Activated CD8-positive, alpha-beta T cell treated with anti-CD3 and anti-CD28 coated beads, Interleukin-2, amount 10 ng/mL, durations not matched to agents 7 days and 5 days (primary cell): ENCODE results near the gene C16orf90. TPM values are rescaled to one million over a fixed set of nuclear protein-coding genes. Genes with fewer than 3 reads are reported as not detected.

ENCODE experiments used
- ATAC-seq: fragments of 150-1000 bp; cut with Tn5 transposase; one replicate; pipeline ENCODE4 v1.10.0; 2021; ENCODE audit warnings: moderate library complexity
- CTCF ChIA-PET: fragments of 350-600 bp; sonication (Branson Sonifier 250); formaldehyde crosslinking; loops from one replicate; lab custom pipeline; 2021; ENCODE audit warnings: antibody characterized with exemption; lab: Charles Lee
- POLR2A ChIA-PET: fragments of 350-600 bp; sonication (Branson Sonifier 250); formaldehyde crosslinking; loops from one replicate; lab custom pipeline; 2021; ENCODE audit warnings: antibody characterized with exemption; lab: Charles Lee
- DNase-seq: peaks from one replicate; pipeline ENCODE4 v3.0.0-alpha.2; 2020
- H3K27ac Mint-ChIP-seq: one replicate; pipeline ENCODE4 v1.8.0; 2021; ENCODE audit warnings: mild to moderate bottlenecking, mixed read lengths
- H3K27me3 Mint-ChIP-seq: one replicate; pipeline ENCODE4 v1.8.0; 2021; ENCODE audit warnings: low read depth, mixed read lengths
- H3K36me3 Mint-ChIP-seq: one replicate; pipeline ENCODE4 v1.8.0; 2021; ENCODE audit warnings: low read depth, mixed read lengths
- H3K4me1 Mint-ChIP-seq: one replicate; pipeline ENCODE4 v1.8.0; 2021; ENCODE audit warnings: low read depth, mixed read lengths
- H3K4me3 Mint-ChIP-seq: one replicate; pipeline ENCODE4 v1.8.0; 2021; ENCODE audit warnings: mild to moderate bottlenecking, mixed read lengths
- H3K9me3 Mint-ChIP-seq: one replicate; pipeline ENCODE4 v1.8.0; 2022; ENCODE audit warnings: mixed read lengths; ENCODE audit not compliant: insufficient read depth
- microRNA-seq: library from miRNA; unstranded; fragments of <30 nt; microRNA quantifications from one replicate; pipeline ENCODE4 v1.2.0, GENCODE V29; 2022
- total RNA-seq, 2 experiments: library from RNA; stranded (reverse); gene quantifications; one replicate each; pipeline ENCODE4 v1.2.3, GENCODE V29; 2021

The C16orf90 gene
- total RNA-seq, 2 experiments from 2014 or later, result not detected

DNA sequence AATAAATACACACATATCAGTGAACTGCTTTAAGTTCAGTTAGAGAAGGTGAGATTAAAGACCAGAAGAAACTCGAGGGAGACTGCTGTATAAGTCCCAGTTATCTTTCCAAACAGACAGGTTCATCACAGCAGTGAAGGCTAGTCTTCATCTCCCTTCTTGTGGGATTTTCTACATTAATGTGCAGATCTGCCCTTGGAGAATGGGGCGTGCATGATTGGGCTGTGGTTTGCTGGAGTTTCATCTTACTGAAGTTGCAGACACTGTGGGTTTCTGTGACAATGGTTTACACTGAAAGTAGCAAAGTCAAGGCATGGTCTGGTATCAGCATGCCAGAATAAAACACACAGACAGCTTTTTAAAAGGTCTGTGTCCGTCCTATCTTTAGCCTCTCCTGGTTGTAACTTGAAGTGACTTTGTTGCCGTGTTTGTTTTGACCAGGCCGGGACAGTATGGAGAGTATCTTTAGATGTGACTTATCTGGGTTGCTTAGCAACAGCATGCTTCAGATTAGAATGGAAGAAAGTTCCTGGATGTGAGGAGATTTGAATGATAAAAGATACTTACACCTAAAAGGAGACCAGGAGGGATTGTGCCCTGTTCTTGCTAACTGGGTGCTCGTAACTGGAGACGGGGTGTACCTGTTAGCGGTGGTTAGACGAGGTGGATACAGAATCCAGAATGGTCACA lies 35.7 kb downstream of the C16orf90 start:
- DNase-seq, result peak; percentile 57
- Mint-ChIP-seq H3K27ac (peak overlapping the region; percentile 73), H3K36me3 (peaks cover 18% of the 10 kb centered on the region), H3K27me3 (no peaks in the 10 kb centered on the region), H3K9me3 (no peaks in the 10 kb centered on the region), H3K4me1 (peaks cover 59% of the 10 kb centered on the region), H3K4me3 (peak overlapping the region; percentile 73)
- ChIA-PET POLR2A (interaction anchor here (1.1 to 1.7 kb wide), 2 partner anchors 16 to 177 kb away, joined by 4 to 5 read pairs; partner anchors contain the start of genes NAA60 and ZNF597), CTCF (interaction anchor here (0.7 to 1.6 kb wide), 3 partner anchors 271 to 330 kb away, joined by 3 to 4 read pairs (median 3); no protein-coding TSS in a partner anchor)
- peak; percentile 40 for ATAC-seq

DNA sequence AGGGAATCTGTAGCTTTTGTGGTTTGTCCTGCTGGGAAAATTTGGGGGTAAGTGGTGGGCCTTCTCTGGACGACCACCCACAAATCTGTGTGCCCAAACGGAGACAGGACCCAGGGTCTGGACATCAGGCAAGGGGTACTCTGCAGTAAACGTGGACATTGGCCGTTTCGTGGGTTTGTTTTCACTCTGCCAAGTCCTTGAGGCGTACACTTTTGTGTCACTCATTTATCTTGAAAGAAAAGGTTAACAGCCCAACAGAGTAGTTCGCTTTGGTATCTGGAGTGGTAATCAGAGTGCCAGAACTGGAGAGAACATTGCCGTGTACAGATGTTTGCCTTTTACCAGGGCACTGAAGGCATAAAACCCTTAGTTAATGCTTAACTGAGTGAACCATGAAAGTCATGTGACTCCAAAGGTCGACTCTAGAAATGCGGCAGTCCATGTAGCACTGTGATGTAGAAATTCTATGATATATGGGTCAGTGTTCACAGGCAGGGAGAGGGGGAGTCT lies 36.4 kb downstream of the C16orf90 start:
- CTCF ChIA-PET, result interaction anchor here (1.0 to 1.6 kb wide), 2 partner anchors 45 to 270 kb away, joined by 3 read pairs; no protein-coding TSS in a partner anchor
- POLR2A ChIA-PET, result interaction anchor here (1.1 to 1.7 kb wide), 2 partner anchors 58 to 176 kb away, joined by 4 read pairs; partner anchors contain the start of genes ZNF174 and ZSCAN32
- H3K27ac Mint-ChIP-seq, result peak overlapping the region; percentile 73
- no peaks in the 10 kb centered on the region for H3K9me3 Mint-ChIP-seq
- H3K27me3 Mint-ChIP-seq, result no peaks in the 10 kb centered on the region
- DNase-seq (peak; percentile 34), ATAC-seq (peak; percentile 7)
- H3K4me3 Mint-ChIP-seq, result peak overlapping the region; percentile 73
- H3K4me1 Mint-ChIP-seq, result peaks cover 52% of the 10 kb centered on the region
- H3K36me3 Mint-ChIP-seq, result peaks cover 16% of the 10 kb centered on the region

DNA sequence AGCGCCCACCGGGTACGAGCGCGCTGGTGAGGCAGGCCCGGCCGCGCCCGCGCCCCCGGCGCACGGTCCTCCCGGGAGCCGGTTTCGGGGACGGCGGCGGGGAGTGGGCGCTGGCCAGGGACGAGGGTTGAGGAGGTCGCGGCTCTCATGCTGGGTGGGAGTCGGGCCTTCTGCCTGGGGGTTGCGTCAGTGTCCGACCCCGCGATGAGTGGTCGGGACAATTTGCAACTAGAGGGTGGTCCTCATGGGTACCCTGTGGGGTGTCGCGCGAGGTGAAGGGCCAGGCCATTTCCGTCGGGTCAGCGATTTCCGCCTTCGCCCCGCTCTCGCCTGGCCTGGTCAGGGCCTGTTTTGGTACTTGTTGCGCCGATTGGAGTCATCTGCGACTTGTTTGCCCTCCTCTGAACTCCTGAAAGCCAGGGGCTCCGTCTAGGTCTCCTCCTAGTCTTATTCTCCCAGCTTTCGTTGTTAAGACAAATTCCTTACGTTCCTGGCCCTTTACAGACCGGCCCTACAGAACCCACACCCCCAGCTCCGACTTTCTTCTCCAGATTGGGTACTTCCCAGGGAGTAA lies 36.9 kb downstream of the C16orf90 start:
- Mint-ChIP-seq H3K36me3 (peaks cover 16% of the 10 kb centered on the region), H3K4me3 (peak overlapping the region; percentile 73), H3K27ac (peak overlapping the region; percentile 73), H3K4me1 (peaks cover 48% of the 10 kb centered on the region), H3K9me3 (no peaks in the 10 kb centered on the region), H3K27me3 (no peaks in the 10 kb centered on the region)
- POLR2A ChIA-PET, result interaction anchor here (1.1 kb wide), 1 partner anchor 57 kb away, joined by 4 read pairs; the partner anchor contains the start of genes ZNF174 and ZSCAN32
- CTCF ChIA-PET, result interaction anchor here (1.0 kb wide), 1 partner anchor 45 kb away, joined by 3 read pairs; no protein-coding TSS in a partner anchor
- DNase-seq, result peak; percentile 30
- ATAC-seq, result no peak

DNA sequence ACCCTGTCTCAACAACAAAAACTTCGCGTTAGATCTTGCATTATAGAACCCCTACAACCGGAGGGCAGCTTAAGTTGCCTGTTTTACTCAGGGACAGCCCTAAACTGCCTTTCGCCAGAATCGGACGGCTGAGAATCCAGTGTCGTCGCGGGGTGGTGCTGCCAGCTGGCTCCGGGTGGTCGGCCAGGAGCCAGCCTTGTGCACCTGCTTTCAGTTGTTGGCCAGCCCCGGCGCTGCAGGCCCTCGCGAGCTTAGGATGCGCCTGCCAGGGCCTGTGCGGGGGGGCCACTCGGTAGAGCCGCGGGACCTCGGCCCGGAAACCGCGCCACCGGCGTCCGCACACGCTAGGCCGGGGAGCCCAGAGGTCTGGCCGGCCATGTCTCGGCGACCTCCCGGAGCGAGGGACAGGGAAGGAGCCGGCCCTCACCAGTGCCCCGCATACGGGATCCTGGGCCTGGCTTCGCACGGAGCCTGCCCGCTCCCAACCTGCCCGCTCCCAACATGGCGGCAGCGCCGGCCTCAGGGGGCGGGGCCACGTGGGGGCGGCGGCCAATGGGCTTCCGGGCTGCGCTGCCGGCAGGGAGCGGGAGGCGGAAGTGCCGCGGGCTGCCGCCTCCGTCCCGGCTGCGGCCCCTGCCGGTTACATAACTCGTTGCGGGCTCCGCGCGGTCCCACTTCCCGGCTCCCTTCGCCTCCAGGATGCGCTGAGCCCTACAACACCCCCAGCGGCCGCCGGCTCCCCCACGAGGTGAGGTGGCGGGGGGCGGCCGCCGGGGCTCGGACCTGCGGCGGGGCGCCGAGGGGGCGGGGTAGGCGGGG lies 37.6 kb downstream of the C16orf90 start:
- ChIA-PET POLR2A (interaction anchor here (0.5 to 1.9 kb wide), 13 partner anchors 12 to 242 kb away, joined by 3 to 16 read pairs (median 4); partner anchors contain the start of genes CLUAP1, NAA60, ZNF174 and ZNF263), CTCF (interaction anchor here (0.7 to 1.2 kb wide), 8 partner anchors 9 to 399 kb away, joined by 3 to 8 read pairs (median 3); partner anchors contain the start of genes NAA60, ZNF174, ZNF213 and ZNF597)
- ATAC-seq (peak; percentile 89), DNase-seq (peak; percentile 89)
- Mint-ChIP-seq H3K4me1 (peaks cover 48% of the 10 kb centered on the region), H3K27me3 (no peaks in the 10 kb centered on the region), H3K27ac (peak overlapping the region; percentile 87), H3K9me3 (no peaks in the 10 kb centered on the region), H3K4me3 (peak overlapping the region; percentile 80), H3K36me3 (peaks cover 16% of the 10 kb centered on the region)

DNA sequence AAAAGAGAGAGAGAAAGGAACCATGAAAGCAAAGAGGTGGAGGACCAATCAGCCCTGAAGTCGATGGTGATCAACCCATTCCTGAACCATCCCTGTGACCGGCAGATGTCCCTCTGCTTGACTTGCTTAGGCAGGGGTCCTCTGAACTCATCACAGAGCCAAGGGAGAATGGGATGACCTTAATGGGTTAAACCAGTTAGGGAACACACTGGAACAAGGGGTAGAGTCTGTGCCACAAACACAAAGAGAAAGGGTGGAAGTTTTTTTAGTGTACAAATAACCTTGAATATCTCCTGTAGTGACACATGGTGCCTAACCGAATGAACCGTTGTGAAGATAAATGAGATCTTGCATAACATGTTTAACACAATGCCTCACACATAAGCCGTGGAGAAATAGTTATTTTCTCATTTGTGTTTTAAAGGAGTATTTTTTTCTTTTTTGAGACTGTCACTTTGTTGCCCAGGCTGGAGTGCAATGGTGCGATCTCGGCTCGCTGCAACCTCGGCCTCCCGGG lies 40.6 kb downstream of the C16orf90 start:
- H3K36me3 Mint-ChIP-seq, result peaks cover 25% of the 10 kb centered on the region
- CTCF ChIA-PET, result interaction anchor here (1.2 kb wide), 1 partner anchor 23 kb away, joined by 3 read pairs; no protein-coding TSS in a partner anchor
- H3K9me3 Mint-ChIP-seq, result no peaks in the 10 kb centered on the region
- ATAC-seq (no peak), DNase-seq (no peak)
- H3K27ac Mint-ChIP-seq, result no peak overlapping the region
- peaks cover 35% of the 10 kb centered on the region for H3K4me1 Mint-ChIP-seq
- no peaks in the 10 kb centered on the region for H3K27me3 Mint-ChIP-seq
- H3K4me3 Mint-ChIP-seq, result no peak overlapping the region
- POLR2A ChIA-PET, result interaction anchor here (0.5 kb wide), 1 partner anchor 138 kb away, joined by 3 read pairs; no protein-coding TSS in a partner anchor

DNA sequence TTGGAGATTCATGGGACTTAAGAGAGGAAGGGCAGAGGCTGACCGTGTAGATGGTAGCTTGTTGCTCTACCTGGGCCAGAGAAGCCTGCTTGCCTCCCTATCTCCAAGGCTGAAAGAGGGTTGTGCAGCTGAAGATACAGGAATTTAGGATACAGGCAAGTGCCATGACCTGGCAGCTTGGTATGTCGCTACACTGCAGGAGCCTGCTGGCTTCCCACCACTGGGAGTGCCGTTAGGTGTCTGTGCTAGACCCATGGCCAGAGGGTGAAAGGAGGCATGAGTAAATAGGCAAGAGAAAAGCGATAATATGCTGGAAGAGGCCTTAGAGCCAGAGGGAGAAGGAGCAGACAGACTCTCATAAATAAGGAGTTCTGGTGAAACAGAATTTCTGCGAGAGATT lies 41.2 kb downstream of the C16orf90 start:
- no peak for ATAC-seq
- CTCF ChIA-PET, result interaction anchor here (1.2 kb wide), 1 partner anchor 23 kb away, joined by 3 read pairs; no protein-coding TSS in a partner anchor
- H3K27ac Mint-ChIP-seq, result no peak overlapping the region

DNA sequence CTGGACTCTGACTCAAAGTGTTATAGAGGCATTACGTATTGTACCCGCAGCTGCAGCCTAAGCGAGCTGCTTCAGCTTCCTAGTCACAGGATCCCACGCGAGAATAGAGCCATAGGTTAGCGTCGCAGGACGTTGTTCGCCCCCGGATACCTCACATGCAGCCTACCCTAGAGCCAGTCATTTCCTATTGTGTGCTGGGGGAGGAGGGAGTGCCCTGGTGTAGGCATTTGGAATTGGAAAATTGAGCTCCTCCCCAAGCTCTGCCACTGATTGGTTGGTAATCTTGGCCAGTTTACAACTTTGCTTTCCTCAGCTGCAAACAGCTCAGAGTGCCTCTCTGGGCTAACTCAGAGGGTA lies 51.3 kb downstream of the C16orf90 start:
- H3K4me3 Mint-ChIP-seq, result peak overlapping the region; percentile 95
- no peaks in the 10 kb centered on the region for H3K27me3 Mint-ChIP-seq
- ATAC-seq (peak; percentile 75), DNase-seq (peak; percentile 64)
- H3K27ac Mint-ChIP-seq, result peak overlapping the region; percentile 96
- H3K4me1 Mint-ChIP-seq, result peaks cover 22% of the 10 kb centered on the region
- POLR2A ChIA-PET, result interaction anchor here (0.7 to 2.4 kb wide), 10 partner anchors 9 to 234 kb away, joined by 3 to 26 read pairs (median 4); partner anchors contain the start of genes CLUAP1, ZNF174, ZNF263 and ZSCAN32
- CTCF ChIA-PET, result interaction anchor here (0.9 to 1.8 kb wide), 7 partner anchors 11 to 294 kb away, joined by 3 to 8 read pairs (median 4); no protein-coding TSS in a partner anchor
- H3K9me3 Mint-ChIP-seq, result peaks cover 12% of the 10 kb centered on the region
- peaks cover 52% of the 10 kb centered on the region for H3K36me3 Mint-ChIP-seq

More for the DNA sequence above, 41.2 kb downstream of the C16orf90 start:
- Mint-ChIP-seq H3K36me3 (peaks cover 26% of the 10 kb centered on the region), H3K4me1 (peaks cover 29% of the 10 kb centered on the region), H3K4me3 (no peak overlapping the region), H3K27me3 (no peaks in the 10 kb centered on the region), H3K9me3 (no peaks in the 10 kb centered on the region)
- POLR2A ChIA-PET, result interaction anchor here (0.5 kb wide), 1 partner anchor 139 kb away, joined by 3 read pairs; no protein-coding TSS in a partner anchor
- DNase-seq, result no peak

Small RNA genes within 50 kb of the gene (microRNA-seq; reads per million reads assigned to microRNA genes)
- not detected for gene MIR6126

Other genes with a start within 250 kb of the C16orf90 start
- under 1 TPM; 0.13 to 0.21 TPM for gene MEFV, start 238.9 kb downstream of the C16orf90 start, total RNA-seq
- 10 to 100 TPM; 24.3 to 25.0 TPM for gene ZNF263, start 212.0 kb downstream of the C16orf90 start, total RNA-seq
- 1 to 10 TPM; 4.5 to 5.6 TPM for gene TIGD7, start 190.1 kb downstream of the C16orf90 start, total RNA-seq
- gene ZNF75A, start 190.0 kb downstream of the C16orf90 start, total RNA-seq, result 10 to 100 TPM; 38.6 to 40.0 TPM
- not detected for gene OR2C1, start 139.6 kb downstream of the C16orf90 start, total RNA-seq
- 10 to 100 TPM; 15.9 to 19.0 TPM for gene ZSCAN32, start 94.5 kb downstream of the C16orf90 start, total RNA-seq
- gene ZNF174, start 94.3 kb downstream of the C16orf90 start, total RNA-seq, result 10 to 100 TPM; 10.4 to 12.3 TPM
- gene ZNF597, start 52.0 kb downstream of the C16orf90 start, total RNA-seq, result 1 to 10 TPM; 2.4 to 2.7 TPM
- 10 to 100 TPM; 46.3 to 49.0 TPM for gene NAA60, start 51.8 kb downstream of the C16orf90 start, total RNA-seq
- 10 to 100 TPM; 15.4 to 16.1 TPM for gene CLUAP1, start 5.5 kb upstream of the C16orf90 start, total RNA-seq
- gene NLRC3, start 81.9 kb upstream of the C16orf90 start, total RNA-seq, result 10 to 100 TPM; 92.6 to 94.6 TPM
- 10 to 100 TPM; 16.3 to 16.5 TPM for gene SLX4, start 116.1 kb upstream of the C16orf90 start, total RNA-seq
- 10 to 100 TPM; 45.7 to 48.3 TPM for gene DNASE1, start 159.2 kb upstream of the C16orf90 start, total RNA-seq
- gene TRAP1, start 222.0 kb upstream of the C16orf90 start, total RNA-seq, result 100 to 1,000 TPM; 126 to 129 TPM